H9 (cell line): Measurements from ENCODE around the gene HAGH. TPM values are rescaled to one million over a fixed set of nuclear protein-coding genes. Genes with fewer than 3 reads are reported as not detected.

Source experiments
- DNase-seq: peaks from one replicate; pipeline ENCODE4 v3.0.0-alpha.2; 2017
- H2AFZ ChIP-seq: one replicate; pipeline ENCODE4 v1.6.1; 2013; ENCODE audit warnings: mild to moderate bottlenecking, low read length, control low read depth, moderate library complexity
- H2AK5ac ChIP-seq: 2 replicates; pipeline ENCODE4 v1.6.1; 2013; ENCODE audit warnings: low read length, control low read depth, mixed read lengths; ENCODE audit not compliant: insufficient read length
- H2BK120ac ChIP-seq: one replicate; pipeline ENCODE4 v1.6.1; 2013; ENCODE audit warnings: low read depth, mild to moderate bottlenecking, low read length, control low read depth, inconsistent platforms; ENCODE audit not compliant: poor library complexity, severe bottlenecking
- H2BK12ac ChIP-seq: 2 replicates; pipeline ENCODE4 v1.6.1; 2013; ENCODE audit warnings: low read length, control low read depth, mixed read lengths, low read depth; ENCODE audit not compliant: insufficient read length
- H2BK15ac ChIP-seq: 2 replicates; pipeline ENCODE4 v1.6.1; 2013; ENCODE audit warnings: low read depth, low read length, control low read depth
- H2BK20ac ChIP-seq: one replicate; pipeline ENCODE4 v1.6.1; 2013; ENCODE audit warnings: low read depth, mild to moderate bottlenecking, low read length, control low read depth, inconsistent platforms; ENCODE audit not compliant: poor library complexity, severe bottlenecking
- H2BK5ac ChIP-seq: 2 replicates; pipeline ENCODE4 v1.6.1; 2013; ENCODE audit warnings: low read length, control low read depth, mixed read lengths; ENCODE audit not compliant: insufficient read length
- H3K14ac ChIP-seq: 2 replicates; pipeline ENCODE4 v1.6.1; 2013; ENCODE audit warnings: low read length, control low read depth; ENCODE audit not compliant: insufficient read depth
- H3K18ac ChIP-seq: 2 replicates; pipeline ENCODE4 v1.6.1; 2013; ENCODE audit warnings: low read depth, mild to moderate bottlenecking, mixed read lengths, low read length, control low read depth; ENCODE audit not compliant: insufficient read length
- H3K23ac ChIP-seq: 2 replicates; pipeline ENCODE4 v1.6.1; 2013; ENCODE audit warnings: low read length, control low read depth, mixed read lengths, low read depth; ENCODE audit not compliant: insufficient read length
- H3K23me2 ChIP-seq: 2 replicates; pipeline ENCODE4 v1.6.1; 2013; ENCODE audit warnings: low read depth, mild to moderate bottlenecking, mixed read lengths, low read length, control low read depth; ENCODE audit not compliant: insufficient read length, poor library complexity, severe bottlenecking
- H3K27ac ChIP-seq: 2 replicates; pipeline ENCODE4 v1.5.1; 2013; ENCODE audit warnings: low read length, control low read depth, mixed read lengths, low read depth; ENCODE audit not compliant: insufficient read length
- H3K27me3 ChIP-seq: 2 replicates; pipeline ENCODE4 v1.6.1; 2013; ENCODE audit warnings: low read length, control low read depth, inconsistent platforms; ENCODE audit not compliant: insufficient read depth
- H3K4ac ChIP-seq: 2 replicates; pipeline ENCODE4 v1.6.1; 2013; ENCODE audit warnings: low read depth, mild to moderate bottlenecking, control low read depth, inconsistent platforms, low read length, moderate library complexity
- H3K4me1 ChIP-seq: 2 replicates; pipeline ENCODE4 v1.6.1; 2013; ENCODE audit warnings: low read length, control low read depth, inconsistent platforms; ENCODE audit not compliant: insufficient read depth
- H3K4me2 ChIP-seq: 2 replicates; pipeline ENCODE4 v1.6.1; 2013; ENCODE audit warnings: low read length, control low read depth, mixed read lengths; ENCODE audit not compliant: insufficient read length, insufficient read depth
- H3K56ac ChIP-seq: 2 replicates; pipeline ENCODE4 v1.6.1; 2013; ENCODE audit warnings: low read depth, mild to moderate bottlenecking, mixed read lengths, low read length, control low read depth; ENCODE audit not compliant: insufficient read length
- H3K79me1 ChIP-seq: 2 replicates; pipeline ENCODE4 v1.6.1; 2013; ENCODE audit warnings: low read depth, mild to moderate bottlenecking, moderate library complexity, low read length, control low read depth, inconsistent platforms; ENCODE audit not compliant: insufficient read depth, poor library complexity, severe bottlenecking
- H3K79me2 ChIP-seq: 2 replicates; pipeline ENCODE4 v1.6.1; 2013; ENCODE audit warnings: low read length, control low read depth, inconsistent platforms; ENCODE audit not compliant: insufficient read depth
- H3K9ac ChIP-seq: 2 replicates; pipeline ENCODE4 v1.6.1; 2013; ENCODE audit warnings: low read length, control low read depth, mixed read lengths; ENCODE audit not compliant: insufficient read length; ENCODE audit errors: extremely low read depth
- H3K9me3 ChIP-seq: one replicate; pipeline ENCODE4 v1.6.1; 2013; ENCODE audit warnings: low read depth, low read length, inconsistent platforms; ENCODE audit not compliant: control insufficient read depth
- H3T11ph ChIP-seq: one replicate; pipeline ENCODE4 v1.6.1; 2013; ENCODE audit warnings: mild to moderate bottlenecking, low read length, control low read depth, inconsistent platforms
- H4K20me1 ChIP-seq: one replicate; pipeline ENCODE4 v1.6.1; 2013; ENCODE audit not compliant: control insufficient read depth, insufficient read length, insufficient read depth
- H4K5ac ChIP-seq: 2 replicates; pipeline ENCODE4 v1.6.1; 2013; ENCODE audit warnings: low read depth, mild to moderate bottlenecking, mixed read lengths, low read length, control low read depth; ENCODE audit not compliant: insufficient read length
- H4K8ac ChIP-seq: replicated peaks from 2 replicates; pipeline ENCODE4 v1.6.1; 2013; ENCODE audit warnings: low read length, control low read depth, mixed read lengths, low read depth; ENCODE audit not compliant: insufficient read length
- H4K91ac ChIP-seq: 2 replicates; pipeline ENCODE4 v1.6.1; 2013; ENCODE audit warnings: low read depth, mild to moderate bottlenecking, moderate library complexity, mixed read lengths, low read length, control low read depth; ENCODE audit not compliant: insufficient read length
- H3K27ac Mint-ChIP-seq, 3 experiments: 2 replicates in 2 of 3; 3 replicates in 1 of 3; pipeline ENCODE4 v1.8.0; 2020 to 2021; ENCODE audit warnings: mixed read lengths in 3 of 3, mild to moderate bottlenecking in 1 of 3, moderate library complexity in 1 of 3
- H3K27me3 Mint-ChIP-seq: 2 replicates; pipeline ENCODE4 v1.8.0; 2021; ENCODE audit warnings: low read depth, mild to moderate bottlenecking, moderate library complexity, mixed read lengths
- H3K36me3 Mint-ChIP-seq, 3 experiments: 2 replicates in 2 of 3; 3 replicates in 1 of 3; pipeline ENCODE4 v1.8.0; 2020 to 2021; ENCODE audit warnings: low read depth in 3 of 3, mixed read lengths in 3 of 3; ENCODE audit not compliant: insufficient read depth in 1 of 3
- H3K4me1 Mint-ChIP-seq, 2 experiments: 2 replicates each; pipeline ENCODE4 v1.8.0; 2020; ENCODE audit warnings: mixed read lengths in 2 of 2
- H3K4me3 Mint-ChIP-seq, 2 experiments: 2 replicates in 1 of 2; 3 replicates in 1 of 2; pipeline ENCODE4 v1.8.0; 2020 to 2021; ENCODE audit warnings: mild to moderate bottlenecking in 2 of 2, mixed read lengths in 2 of 2, moderate library complexity in 1 of 2
- H3K9me3 Mint-ChIP-seq, 2 experiments: 2 replicates in 1 of 2; 3 replicates in 1 of 2; pipeline ENCODE4 v1.8.0; 2020; ENCODE audit warnings: mild to moderate bottlenecking in 2 of 2, mixed read lengths in 2 of 2, moderate library complexity in 1 of 2
- WGBS: extraction: QIAGEN DNeasy Blood & Tissue Kit; methylation state at CpG from one replicate; pipeline ENCODE4 v1.1.7; 2013; ENCODE audit warnings: missing lambda C conversion rate, low lambda C conversion rate, mixed read lengths; ENCODE audit not compliant: insufficient read length; ENCODE audit errors: extremely low coverage; 5-methylcytosine and 5-hydroxymethylcytosine counted together
- total RNA-seq: library from RNA; stranded (reverse); gene quantifications from 2 replicates; pipeline ENCODE4 v1.2.1, GENCODE V29; 2021
- TF ChIP-seq, protein P1 (sequence below): fragments of 200-600 bp; sonication (generic); conservative IDR thresholded peaks from 3 replicates; pipeline ENCODE4 v1.8.0; 2021; ENCODE audit warnings: antibody characterized with exemption, mild to moderate bottlenecking

The HAGH gene
- total RNA-seq, 1 experiment from 2014 or later = 30.0 TPM

- no peak overlapping the region for H3K4me3 Mint-ChIP-seq
- TF ChIP-seq, protein P1, sequence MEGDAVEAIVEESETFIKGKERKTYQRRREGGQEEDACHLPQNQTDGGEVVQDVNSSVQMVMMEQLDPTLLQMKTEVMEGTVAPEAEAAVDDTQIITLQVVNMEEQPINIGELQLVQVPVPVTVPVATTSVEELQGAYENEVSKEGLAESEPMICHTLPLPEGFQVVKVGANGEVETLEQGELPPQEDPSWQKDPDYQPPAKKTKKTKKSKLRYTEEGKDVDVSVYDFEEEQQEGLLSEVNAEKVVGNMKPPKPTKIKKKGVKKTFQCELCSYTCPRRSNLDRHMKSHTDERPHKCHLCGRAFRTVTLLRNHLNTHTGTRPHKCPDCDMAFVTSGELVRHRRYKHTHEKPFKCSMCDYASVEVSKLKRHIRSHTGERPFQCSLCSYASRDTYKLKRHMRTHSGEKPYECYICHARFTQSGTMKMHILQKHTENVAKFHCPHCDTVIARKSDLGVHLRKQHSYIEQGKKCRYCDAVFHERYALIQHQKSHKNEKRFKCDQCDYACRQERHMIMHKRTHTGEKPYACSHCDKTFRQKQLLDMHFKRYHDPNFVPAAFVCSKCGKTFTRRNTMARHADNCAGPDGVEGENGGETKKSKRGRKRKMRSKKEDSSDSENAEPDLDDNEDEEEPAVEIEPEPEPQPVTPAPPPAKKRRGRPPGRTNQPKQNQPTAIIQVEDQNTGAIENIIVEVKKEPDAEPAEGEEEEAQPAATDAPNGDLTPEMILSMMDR = no peak
- H3K36me3 Mint-ChIP-seq = peaks cover 7 to 39% (median 29%) of the 10 kb centered on the region in 3 experiments; a peak in 6 of 7 replicates
- no CpG with 5 or more reads among the region's 22 CpGs for WGBS
- H3K9ac ChIP-seq = no peak overlapping the region
- H3K18ac ChIP-seq = no peak overlapping the region
- H4K5ac ChIP-seq = no peak overlapping the region
- H3K27me3 Mint-ChIP-seq = no peaks in the 10 kb centered on the region; the same call in 1 of the 2 replicates
- no peaks in the 10 kb centered on the region for H3K27me3 ChIP-seq
- H4K8ac ChIP-seq = no peak overlapping the region
- no peaks in the 10 kb centered on the region for H3K9me3 Mint-ChIP-seq
- H2BK120ac ChIP-seq = no peak overlapping the region
- peaks cover 6% of the 10 kb centered on the region for H3K23me2 ChIP-seq
- H3K27ac Mint-ChIP-seq = no peak overlapping the region
- H4K91ac ChIP-seq = no peak overlapping the region
- no peaks in the 10 kb centered on the region for H3K79me1 ChIP-seq
- H2BK12ac ChIP-seq = no peak overlapping the region
- no peaks in the 10 kb centered on the region for H3K79me2 ChIP-seq
- no peaks in the 10 kb centered on the region for H3K9me3 ChIP-seq
- no peak overlapping the region for H2BK5ac ChIP-seq
- H3K4me2 ChIP-seq = no peak overlapping the region
- no peak overlapping the region for H3K14ac ChIP-seq
- no peaks in the 10 kb centered on the region for H4K20me1 ChIP-seq
- no peak for DNase-seq
- H3K23ac ChIP-seq = no peak overlapping the region
- no peaks in the 10 kb centered on the region for H3K4me1 ChIP-seq
- no peak overlapping the region for H2AFZ ChIP-seq
- no peak overlapping the region for H2BK20ac ChIP-seq
- no peak overlapping the region for H3K56ac ChIP-seq
- no peak overlapping the region for H3K27ac ChIP-seq
- no peak overlapping the region for H3T11ph ChIP-seq
- no peak overlapping the region for H2AK5ac ChIP-seq
- no peak overlapping the region for H2BK15ac ChIP-seq
- no peak overlapping the region for H3K4ac ChIP-seq
- peaks cover 3 to 7% of the 10 kb centered on the region in 2 experiments for H3K4me1 Mint-ChIP-seq
These were observed 60.8 kb downstream of the HAGH start for GRCh38 chr16:1765826-1766225.
